NCI-H1930 (cell line): ENCODE measurements around the gene SDC4.
"Not testable (repeated sequence)": the region's sequence is repeated elsewhere in the genome, so short reads cannot be mapped to it uniquely, and the experiment has no call there.

Experiments used
- DNase-seq, 2 experiments: peaks; one replicate each; lab custom pipeline; 2025; lab: John Stamatoyannopoulos, UW

Gene SDC4

DNA sequence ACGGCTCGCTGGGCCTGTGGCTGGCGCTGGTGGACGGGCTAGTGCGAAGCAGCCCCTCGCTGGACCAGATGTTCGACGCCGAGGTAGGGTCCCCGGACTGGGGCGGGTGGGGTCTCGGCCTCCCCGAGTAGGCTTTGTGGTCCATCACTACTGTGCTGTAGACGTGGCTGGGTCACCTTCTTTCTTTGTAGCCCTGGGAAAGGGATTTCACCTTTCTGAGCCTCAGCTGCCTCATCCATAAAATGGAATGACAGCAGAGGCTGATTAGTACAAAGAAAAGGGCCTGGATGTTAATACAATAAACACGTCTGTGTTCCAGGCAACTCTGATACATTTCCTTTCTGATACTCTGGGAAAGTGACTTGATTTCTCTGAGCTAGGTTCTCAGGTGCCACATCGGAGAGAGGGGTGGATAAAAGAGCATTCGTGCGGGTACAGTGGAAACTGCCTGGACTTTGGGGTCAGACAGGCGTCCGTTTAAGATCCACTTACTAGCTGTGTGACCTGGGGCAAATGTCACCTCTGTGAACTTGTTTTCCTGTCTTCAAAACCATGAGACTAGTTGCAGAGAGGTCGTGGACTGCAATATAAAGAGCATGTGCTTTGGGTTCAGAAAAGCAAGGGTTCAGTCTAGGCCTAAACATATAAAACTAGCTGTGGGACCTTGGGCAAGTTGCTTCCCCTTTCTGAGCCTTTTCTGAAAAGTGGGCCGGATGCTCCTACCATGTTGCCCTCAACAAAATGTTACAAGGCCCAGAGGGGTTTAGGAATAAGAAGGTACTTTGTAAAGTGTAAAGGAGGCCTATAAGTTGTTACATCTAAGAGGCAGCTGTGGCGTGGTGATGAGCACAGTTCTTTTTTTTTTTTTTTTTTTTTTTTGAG lies 15.6 kb upstream of the SDC4 start:
- no peak for DNase-seq

DNA sequence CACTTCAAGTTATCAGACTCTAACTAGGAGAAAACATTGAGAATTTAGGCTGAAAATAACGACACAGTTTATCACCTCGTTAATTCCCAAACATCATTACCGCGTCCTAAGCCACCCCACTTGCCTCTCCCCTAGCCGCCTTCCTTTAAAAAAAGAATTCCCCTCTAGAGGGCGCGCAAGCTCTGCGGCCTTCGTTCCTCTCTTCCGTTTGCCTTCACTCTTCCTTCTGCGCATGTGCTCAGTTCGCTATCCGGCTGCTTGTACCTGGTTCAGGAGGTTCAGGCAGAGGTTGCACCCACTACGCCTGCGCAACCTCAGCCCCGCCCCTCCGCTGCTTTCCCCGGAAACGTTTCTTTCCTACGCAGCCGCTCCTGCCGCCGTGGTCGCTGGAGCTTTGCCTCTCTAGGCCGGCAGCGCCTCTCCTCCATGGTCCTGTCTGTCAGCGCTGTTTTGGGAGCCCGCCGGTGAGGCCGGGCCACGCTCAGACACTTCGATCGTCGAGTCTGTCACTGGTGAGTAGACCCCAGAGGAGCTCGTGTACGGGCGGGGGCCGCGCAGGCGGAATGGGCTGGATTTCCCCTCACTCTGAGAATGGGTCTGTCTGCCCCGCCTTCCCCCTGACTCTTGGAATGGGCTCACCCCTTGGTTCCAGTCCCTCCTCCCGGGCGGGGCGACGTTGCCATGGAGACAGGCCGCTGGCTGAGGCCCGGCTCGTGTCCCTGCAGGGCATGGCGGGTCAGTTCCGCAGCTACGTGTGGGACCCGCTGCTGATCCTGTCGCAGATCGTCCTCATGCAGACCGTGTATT lies 14.8 kb upstream of the SDC4 start, which contains the start of gene SYS1:
SYS1 (plus strand) TSS at position 353 of the 807 bp plus-strand sequence; CDS start at position 729, 376 bp downstream.
- peak; percentile 98 to 99 for DNase-seq

DNA sequence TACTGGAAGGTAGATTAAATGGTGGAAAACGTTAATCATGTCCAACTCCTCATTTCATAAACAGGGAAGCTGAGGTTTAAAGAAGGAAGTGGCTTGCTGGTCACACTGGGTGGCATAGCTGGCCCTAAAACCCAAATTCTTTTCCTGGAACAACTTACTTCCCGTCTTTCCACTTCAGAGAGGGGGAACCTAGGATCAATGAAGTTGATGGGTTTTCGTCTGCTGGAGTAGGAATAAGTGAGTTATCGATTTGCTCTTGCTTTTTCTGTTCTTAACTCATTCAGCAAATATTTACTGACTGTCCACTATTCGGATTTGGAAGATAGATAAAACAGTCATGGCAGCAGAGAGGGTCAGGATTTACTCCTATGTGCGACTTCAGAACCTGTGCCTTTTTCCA lies 13.6 kb upstream of the SDC4 start:
- no peak for DNase-seq

DNA sequence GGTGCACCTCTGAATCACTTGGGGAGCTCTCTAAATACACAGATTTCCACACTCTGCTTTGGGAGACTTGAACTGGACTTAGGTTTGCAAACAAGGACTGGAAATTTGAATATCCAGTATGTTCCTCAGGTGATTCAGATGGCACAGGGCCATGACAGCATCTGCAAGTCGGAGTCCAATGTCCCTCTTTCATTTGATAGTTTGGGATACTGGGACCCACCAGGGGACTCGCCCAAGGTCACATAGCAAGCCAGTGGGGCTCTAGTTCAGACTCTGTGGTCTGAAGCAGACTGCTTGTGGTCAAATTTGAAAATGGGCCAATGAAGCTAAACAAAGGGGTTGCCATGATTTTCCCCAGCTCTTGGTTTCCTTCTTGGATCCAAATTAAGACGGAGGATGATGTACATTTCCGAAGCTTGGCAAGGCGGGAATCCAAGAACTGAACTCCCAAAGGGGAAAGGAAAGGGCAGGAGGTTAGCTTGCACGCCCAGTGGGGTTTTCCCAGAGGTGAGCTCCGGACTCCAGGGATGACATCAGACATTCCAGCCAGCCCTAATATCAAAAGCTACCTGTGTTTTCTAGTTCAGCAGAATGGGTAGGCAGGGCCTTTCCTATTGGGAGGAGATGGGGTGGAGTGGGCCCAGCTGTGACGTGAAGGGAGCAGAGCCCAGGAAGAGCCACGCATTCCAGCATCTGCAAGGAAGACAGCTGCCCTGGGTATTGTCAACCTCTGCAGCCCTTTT lies 11.4 kb upstream of the SDC4 start:
- DNase-seq = no peak

DNA sequence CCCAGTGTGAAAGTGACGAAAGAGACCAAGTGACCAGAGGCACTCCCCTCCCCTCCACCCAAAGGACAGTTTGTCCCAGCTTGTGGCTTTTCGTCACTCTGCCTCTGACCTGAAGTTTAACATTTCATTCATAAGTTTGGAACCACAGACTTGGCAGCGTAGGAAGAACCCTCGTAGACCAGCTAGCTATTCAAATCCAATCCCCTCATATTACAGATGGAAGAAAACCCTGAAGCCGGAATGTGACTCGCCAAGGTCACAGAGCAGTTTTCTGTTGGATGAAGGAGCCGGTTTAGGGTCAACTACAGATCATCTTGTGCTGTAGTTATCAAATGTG lies 10.8 kb upstream of the SDC4 start:
- DNase-seq = no peak

DNA sequence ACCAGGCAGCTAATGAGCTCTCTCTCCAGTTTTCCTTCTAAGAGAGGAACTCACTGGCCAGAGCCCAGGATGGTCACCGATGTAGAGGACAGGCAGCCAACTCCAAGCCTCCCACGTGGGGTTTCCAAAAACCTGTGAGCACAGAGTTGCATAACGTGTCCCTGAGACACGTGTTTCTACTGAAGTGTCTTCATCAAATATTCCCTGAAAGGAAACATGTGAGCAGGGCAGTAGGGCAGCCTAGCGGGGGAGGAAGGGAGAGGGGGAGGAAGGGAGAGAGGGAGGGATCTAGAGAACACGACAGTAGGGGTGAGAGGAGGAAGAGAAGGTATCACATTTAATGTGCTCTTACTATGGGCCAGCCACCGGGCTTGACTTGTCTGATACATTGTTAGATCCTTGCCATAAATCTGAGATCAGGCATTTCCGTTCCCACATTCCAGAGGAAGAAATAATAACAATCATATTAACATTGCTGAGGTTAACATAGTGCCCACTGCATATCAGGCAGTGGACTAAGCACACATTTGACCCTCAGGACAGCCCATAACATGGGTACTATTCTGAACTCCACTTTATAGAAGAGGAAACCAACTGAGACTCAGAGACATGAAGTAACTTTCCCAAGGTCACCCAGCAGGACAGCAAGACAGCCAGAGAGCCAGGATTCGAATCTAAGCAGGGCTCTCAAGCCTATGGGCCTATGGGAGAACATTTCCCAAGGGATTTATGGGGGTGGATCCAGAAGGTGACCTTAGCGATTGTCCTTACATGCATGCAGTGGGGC lies 10.3 kb upstream of the SDC4 start:
- no peak for DNase-seq

DNA sequence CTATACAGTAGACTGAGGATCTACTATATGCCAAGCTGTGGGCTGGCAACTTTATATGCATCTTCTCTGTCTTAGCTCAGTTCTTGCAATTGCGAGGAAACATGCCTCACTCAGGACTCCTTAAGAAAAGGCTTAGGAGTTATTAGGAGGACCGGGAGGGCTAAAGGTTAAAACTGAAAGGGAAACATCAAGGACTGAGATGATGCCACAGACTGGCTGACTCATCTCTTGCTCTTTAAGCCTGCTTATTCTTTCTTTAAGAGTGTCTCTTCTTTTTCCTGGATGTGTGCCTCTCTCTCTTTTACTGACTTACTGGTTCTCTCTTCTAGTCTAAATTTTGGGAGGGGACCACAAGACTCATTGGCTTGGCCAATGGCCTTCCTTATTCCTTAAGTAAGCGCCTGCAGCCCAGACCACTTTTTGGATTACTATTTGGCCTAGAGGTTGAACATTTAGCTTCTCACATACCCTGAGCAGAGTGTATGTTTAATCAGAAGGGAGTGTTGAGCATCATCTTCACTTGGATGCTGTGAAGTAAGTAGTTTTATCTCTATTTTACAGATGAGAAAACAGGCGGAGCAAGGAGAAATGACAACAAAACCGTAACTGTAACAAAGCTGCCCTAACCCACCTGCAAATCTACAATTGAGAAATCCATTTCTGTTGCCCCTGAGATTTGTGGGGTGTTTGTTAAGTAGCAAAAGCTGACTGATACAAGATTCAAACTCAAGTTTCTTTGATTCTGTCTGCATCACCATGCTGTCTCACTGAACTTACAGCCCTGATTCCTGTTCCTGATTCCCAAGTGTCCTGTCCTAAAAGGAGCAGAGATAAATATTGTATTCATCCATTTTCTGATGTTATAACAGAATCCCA lies 7.2 kb upstream of the SDC4 start:
- no peak for DNase-seq

DNA sequence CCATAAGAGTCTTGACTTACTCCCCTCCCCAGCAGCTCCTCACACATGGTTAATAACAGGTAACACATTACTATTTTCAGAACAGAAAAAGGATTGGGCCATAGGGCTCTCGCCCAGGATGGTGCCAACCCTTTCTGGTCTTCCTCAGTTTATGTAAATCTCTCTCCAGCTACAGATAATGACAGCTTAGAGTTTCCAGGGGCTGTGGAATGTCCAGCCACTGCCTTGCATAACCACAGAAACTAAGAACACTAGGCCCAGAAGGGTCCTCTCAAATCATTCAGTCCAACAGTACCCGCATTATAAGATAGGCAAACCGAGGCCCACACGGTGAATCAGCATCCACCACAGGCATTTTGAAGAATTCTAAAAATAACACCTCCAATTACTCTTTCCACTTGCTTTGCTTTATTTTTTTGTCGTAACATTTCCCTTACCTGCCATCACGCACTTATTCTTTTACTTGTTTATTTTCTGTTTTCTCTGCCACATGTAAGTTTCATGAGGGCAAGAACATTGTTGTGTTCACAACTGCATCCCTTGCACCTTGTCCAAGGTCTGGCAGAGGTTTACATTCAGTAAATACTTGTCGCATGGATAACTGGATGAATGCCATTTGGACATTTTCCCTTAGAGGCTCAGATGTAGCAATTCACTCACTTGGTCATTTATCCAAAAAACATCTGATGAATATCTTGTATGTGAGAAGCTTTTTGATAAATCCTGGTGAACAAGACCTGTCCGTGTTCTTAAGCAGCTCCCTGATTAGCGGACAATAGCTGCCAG lies 6.4 kb upstream of the SDC4 start:
- no peak for DNase-seq

DNA sequence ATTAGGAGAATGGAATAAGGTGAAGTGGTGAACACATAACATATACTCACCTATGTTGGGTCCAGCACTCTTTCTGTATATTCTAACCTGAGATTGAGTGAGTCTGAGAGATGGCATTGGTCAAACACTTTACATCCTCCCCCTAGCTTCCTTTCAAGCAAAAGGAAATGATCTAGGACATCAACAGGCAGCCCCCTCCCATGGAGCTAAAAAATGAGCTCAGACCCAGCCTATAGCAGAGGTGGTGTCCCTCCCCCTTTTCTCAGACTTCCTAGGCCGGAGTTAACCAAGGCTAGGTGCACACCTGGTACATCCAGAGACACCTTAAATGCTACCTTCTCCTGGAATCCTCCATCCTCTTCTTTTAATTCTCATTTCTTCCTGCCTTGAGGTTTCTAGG lies 5.5 kb upstream of the SDC4 start:
- no peak for DNase-seq

DNA sequence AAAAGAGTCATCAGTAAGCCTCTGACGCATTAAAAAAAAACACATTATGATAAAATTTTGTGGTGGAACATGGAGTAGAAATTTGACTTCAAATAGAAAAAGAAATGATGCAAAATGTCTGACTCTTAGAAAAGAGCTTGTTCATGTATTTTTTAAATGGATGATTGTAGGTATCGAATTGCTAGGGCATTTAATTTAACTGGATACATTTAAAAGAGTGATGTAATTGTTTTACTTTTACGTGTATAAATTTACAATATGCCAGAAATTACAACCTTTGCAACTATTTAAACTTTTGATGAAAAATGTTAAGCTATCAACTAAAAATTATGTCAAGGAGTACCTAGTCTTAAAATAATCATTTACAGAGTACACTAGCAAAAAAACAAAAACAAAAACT lies 4.5 kb upstream of the SDC4 start:
- no peak for DNase-seq

DNA sequence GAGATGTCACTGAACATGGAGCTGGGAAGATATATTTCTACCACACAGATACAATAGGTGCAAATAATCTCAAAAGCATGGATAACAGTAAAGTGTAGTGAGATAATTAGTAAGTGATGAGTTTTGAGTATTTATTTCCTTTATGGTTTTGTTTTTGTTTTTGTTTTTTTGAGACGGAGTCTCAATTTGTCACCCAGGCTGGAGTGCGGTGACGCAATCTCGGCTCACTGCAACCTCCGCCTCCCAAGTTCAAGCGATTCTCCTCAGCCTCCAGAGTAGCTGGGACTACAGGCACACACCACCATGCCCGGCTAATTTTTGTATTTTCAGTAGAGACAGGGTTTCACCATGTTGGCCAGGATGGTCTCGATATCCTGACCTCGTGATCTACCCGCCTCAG lies 2.6 kb upstream of the SDC4 start:
- not testable (repeated sequence) for DNase-seq

DNA sequence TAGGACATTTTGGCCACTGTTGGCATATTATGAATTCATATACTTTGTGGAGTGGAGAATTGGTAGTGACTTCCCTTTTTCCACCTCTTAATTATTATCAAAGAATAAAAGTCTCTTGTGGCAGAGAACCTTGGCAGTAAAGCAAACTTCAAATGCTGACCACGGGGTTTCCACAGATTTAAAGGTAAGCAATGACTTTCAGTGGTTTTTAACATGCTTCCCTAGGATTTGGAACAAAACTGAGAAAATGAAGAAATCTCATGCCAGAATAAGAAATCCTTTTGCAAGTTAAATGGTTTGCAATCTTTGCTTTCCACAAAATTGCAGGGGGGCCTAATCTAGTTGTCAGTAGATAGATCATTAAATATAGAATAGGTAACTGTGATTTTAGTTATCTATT lies 2.0 kb upstream of the SDC4 start:
- no peak for DNase-seq

DNA sequence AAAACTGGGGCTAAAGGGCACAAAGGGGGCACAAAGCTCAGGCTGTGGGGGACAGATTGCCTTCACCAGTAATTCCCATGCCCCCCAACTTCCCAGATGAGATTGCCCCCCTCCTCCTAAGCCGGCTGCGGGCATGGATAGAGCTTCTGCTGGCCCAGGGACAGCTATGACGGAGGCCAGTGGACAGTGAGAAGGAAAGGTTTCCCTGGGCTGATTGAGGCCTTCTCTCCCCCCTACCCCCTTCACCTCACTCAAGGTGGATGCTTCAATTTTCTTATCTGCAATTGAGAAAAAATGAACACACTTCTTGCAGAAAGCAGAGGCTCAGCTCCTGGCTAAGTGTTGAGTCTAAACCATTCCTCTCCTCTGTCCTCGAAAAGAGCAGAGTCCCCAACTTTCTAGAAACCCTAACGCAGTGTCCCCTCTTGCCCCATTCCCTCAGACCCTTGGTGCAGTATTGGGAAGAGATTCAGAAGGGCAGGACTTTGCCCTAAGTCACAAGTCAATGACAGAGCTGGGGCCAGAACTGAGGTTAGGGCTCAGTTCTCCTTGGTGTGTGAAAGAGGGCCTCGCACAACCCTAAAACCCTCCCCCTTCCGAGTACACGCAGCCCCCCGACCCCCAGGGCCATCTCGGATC lies 808 bp downstream of the SDC4 start:
- DNase-seq = no peak

DNA sequence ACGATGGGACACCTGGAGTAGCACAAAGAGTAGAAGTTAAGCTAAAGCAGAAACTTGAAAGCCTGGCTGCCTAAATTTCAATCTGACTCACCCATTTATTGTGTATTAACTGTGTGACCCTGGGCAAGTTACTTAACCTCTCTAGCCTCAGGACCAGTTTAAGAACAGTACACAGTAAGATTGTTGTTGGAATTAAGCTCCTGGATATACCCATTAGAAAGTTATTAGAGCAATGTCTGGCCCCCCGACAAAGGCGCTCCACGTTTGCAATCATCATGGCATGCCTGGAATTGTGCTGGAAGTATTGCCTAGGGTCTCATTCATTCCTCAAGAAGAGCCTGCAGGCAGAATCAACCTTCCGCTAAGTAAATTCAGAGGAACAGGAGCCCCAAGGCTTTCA lies 1.4 kb downstream of the SDC4 start:
- no peak for DNase-seq

DNA sequence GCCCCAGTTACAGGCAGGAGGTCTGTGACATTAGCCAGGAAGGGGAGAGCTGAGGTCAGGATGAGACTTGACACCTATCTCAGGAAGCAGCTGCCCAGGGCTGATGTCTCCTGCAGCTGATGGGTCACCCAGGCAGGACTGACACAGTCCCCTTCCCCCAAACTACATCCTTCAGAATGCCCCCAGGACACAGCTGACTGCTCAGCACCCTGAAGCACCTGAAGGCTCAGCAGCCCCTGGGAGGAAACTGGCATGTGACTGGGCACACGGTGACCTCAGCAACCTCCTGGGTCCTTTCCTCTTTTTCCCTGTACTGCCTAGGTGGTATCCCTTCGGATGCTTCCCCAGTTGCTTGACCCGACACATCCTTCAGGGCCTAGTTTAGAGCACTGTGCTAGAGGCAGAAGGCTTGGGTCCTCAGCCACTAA lies 1.9 kb downstream of the SDC4 start:
- no peak for DNase-seq

DNA sequence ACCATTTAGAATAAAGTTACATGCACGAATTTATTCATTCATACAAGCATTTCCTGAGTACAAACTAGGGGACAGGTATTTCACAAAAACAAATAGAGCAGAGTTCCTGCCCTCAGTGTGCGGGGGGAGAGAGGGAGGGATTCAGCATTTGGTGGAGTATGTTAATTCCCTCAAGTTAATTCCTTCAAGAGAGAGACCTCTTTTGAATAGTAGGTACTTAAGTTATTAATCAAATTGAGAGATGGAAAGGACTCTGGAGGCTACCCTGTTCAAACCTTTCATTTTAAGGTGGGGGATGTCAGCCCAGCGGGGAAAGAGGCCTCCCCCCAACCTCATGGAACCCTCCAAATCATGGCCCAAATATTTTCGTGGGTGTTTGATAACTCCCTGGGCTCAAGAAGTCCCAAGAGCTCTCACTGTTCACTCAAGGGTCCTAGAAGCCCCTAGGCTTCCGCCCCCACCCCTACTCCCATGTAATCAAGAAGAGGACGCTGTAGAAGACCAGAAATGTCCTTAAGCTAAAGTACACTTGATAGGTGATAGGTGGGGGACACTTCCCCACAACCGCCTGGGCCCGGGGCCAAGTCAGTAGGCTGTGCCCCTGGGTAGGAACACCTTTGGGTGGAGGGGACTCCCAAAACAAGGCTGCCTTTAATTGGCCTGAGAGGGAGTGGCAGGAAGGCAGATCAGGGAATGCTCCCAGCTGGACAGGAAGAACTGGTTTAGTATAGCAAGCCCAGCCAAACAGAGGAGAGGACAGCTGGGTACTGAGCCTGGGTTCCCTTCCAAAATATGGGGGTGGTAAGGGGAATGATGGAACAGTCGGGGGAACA lies 2.9 kb downstream of the SDC4 start:
- no peak for DNase-seq

DNA sequence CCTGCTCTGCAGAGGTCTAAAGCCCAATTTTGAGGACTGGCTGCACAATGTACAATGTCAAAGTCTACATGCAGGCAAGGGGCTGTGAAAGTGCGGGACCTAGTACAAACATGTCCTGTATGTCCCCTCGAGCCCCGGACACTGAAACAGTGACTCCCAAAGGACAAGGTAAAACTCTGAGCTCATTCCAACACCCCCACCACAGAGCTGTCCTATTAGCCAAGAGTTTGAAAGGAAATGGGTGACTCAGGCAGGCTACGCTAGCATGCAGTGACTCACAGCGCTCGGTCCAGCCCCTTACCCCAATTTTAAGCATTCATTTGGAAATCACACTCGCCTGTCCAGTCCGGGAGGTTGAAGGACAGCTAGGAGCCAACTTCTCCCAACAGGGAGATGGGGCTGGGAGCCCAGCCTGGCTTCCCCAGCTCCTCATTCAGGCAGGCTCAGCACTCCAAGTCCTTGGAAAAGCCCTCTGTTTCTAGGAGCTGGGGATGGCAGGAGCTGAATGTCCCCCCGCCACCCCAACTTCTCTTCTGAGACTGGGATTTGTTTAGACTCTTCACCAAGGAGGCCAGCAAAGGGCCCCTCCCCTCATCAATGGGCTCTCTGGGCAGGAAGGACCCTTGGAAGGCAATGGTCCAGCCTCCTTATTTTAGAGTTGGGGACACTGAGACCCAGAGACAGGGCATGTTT lies 3.9 kb downstream of the SDC4 start:
- no peak for DNase-seq
